ENCODE measurements around the gene LCN15. TPM values are rescaled to one million over a fixed set of nuclear protein-coding genes. Genes with fewer than 3 reads are reported as not detected.
A peak's percentile ranks its signal among the peaks of the same experiment; 100 is the strongest.
"Not testable (repeated sequence)": the region's sequence is repeated elsewhere in the genome, so short reads cannot be mapped to it uniquely, and the experiment has no call there.

Gene LCN15
- total RNA-seq, 4 donors from 2014 or later, result 1.5 to 9.3 TPM; not detected in 2

GRCh38 chr9:136787690-136788400 lies 23.5 kb upstream of the LCN15 start:
- Histone ChIP-seq H3K9me3 (no peaks in the 10 kb centered on the region), H3K27me3 (no peaks in the 10 kb centered on the region), H3K27ac (peak overlapping the region in 2 of 4 donors; percentile 79 to 98), H3K4me3 (peak overlapping the region in 1 of 4 donors; percentile 30), H3K36me3 (no peaks in the 10 kb centered on the region), H3K4me1 (peaks cover 2 to 50% (median 12%) of the 10 kb centered on the region in 4 donors)
- DNase-seq, result peak; percentile 70 to 86 (median 74)
- TF ChIP-seq POLR2A (IDR thresholded peaks at IDR 0.05) (no peak), CTCF (IDR thresholded peaks at IDR 0.05) (peak; percentile 81 to 90 (median 87))

- not testable (repeated sequence) for DNase-seq, H3K27ac ChIP-seq, H3K9me3 ChIP-seq, H3K36me3 ChIP-seq, H3K4me3 ChIP-seq, H3K27me3 ChIP-seq
- H3K4me1 ChIP-seq, result peaks cover 0 to 41% (median 11%) of the 10 kb centered on the region in 4 donors
Measured at GRCh38 chr9:136786983-136787382, 22.7 kb upstream of the LCN15 start.

GRCh38 chr9:136786451-136786850 lies 22.1 kb upstream of the LCN15 start:
- Histone ChIP-seq H3K4me1 (peaks cover 0 to 37% (median 8%) of the 10 kb centered on the region in 4 donors), H3K9me3 (no peaks in the 10 kb centered on the region), H3K4me3 (no peak overlapping the region), H3K27me3 (no peaks in the 10 kb centered on the region), H3K36me3 (no peaks in the 10 kb centered on the region), H3K27ac (no peak overlapping the region)
- TF ChIP-seq CTCF (IDR thresholded peaks at IDR 0.05) (no peak), POLR2A (IDR thresholded peaks at IDR 0.05) (no peak)
- no peak for DNase-seq

- not testable (repeated sequence) for H3K4me3 ChIP-seq, H3K36me3 ChIP-seq, H3K27me3 ChIP-seq, H3K9me3 ChIP-seq
- TF ChIP-seq CTCF (IDR thresholded peaks at IDR 0.05), result peak in 1 of 6 experiments; percentile 12
- peak overlapping the region in 1 of 4 donors; percentile 33 for H3K27ac ChIP-seq
- DNase-seq, result peak in 2 of 3 donors; percentile 79 to 80
- H3K4me1 ChIP-seq, result peaks cover 0 to 37% (median 8%) of the 10 kb centered on the region in 4 donors
Measured at GRCh38 chr9:136785565-136786355, 21.4 kb upstream of the LCN15 start.

GRCh38 chr9:136784997-136785361 lies 20.7 kb upstream of the LCN15 start:
- Histone ChIP-seq H3K9me3 (no peaks in the 10 kb centered on the region), H3K27me3 (no peaks in the 10 kb centered on the region), H3K4me1 (peaks cover 0 to 31% (median 5%) of the 10 kb centered on the region in 4 donors), H3K27ac (peak overlapping the region in 1 of 4 donors; percentile 33), H3K36me3 (no peaks in the 10 kb centered on the region), H3K4me3 (no peak overlapping the region)
- no peak for DNase-seq
- TF ChIP-seq CTCF (IDR thresholded peaks at IDR 0.05) (no peak), POLR2A (IDR thresholded peaks at IDR 0.05) (no peak)

All from Peyer's patch (tissue), 4 donors.